Transverse colon (tissue), 4 donors: ENCODE data around the gene ZNF232.
"Not testable (repeated sequence)": the region's sequence is repeated elsewhere in the genome, so short reads cannot be mapped to it uniquely, and the experiment has no call there.

Experiments
- CTCF ChIP-seq, 5 experiments: fragments of 200-600 bp in 3 of 5; fragments of 450-650 bp in 2 of 5; sonication (generic) in 3 of 5; IDR thresholded peaks; 1 replicate in 2 of 5; 2 replicates in 3 of 5; pipeline ENCODE4 v1.5.1; 2016 to 2017; ENCODE audit warnings: antibody characterized with exemption in 5 of 5, inconsistent platforms in 3 of 5, mild to moderate bottlenecking in 2 of 5, moderate library complexity in 1 of 5
- EP300 ChIP-seq: sonication (generic); formaldehyde crosslinking; IDR thresholded peaks from one replicate; pipeline ENCODE4 v1.6.1; 2017; ENCODE audit warnings: antibody characterized with exemption, low read depth
- POLR2A ChIP-seq: fragments of 450-650 bp; IDR thresholded peaks from one replicate; pipeline ENCODE4 v1.6.1; 2016; ENCODE audit warnings: antibody characterized with exemption, mild to moderate bottlenecking, moderate library complexity
- POLR2AphosphoS5 ChIP-seq, 3 donors: sonication (generic); formaldehyde crosslinking; IDR thresholded peaks; one replicate each; pipeline ENCODE4 v1.6.1; 2016; ENCODE audit warnings: antibody characterized with exemption in 3 of 3

- TF ChIP-seq POLR2A; CTCF (IDR thresholded peaks at IDR 0.05); EP300; POLR2AphosphoS5 (IDR thresholded peaks at IDR 0.05): not testable (repeated sequence)
These were observed 18.1 kb upstream of the ZNF232 start for GRCh38 chr17:5129770-5130169.
